H1 (cell line): Measurements from ENCODE around the gene MYMX. TPM values are rescaled to one million over a fixed set of nuclear protein-coding genes. Genes with fewer than 3 reads are reported as not detected.

Source experiments
- ATF2 ChIP-seq: IDR thresholded peaks from 2 replicates; pipeline ENCODE4 v1.6.1; 2012; ENCODE audit warnings: low read length, inconsistent platforms
- CBX8 ChIP-seq: fragments of 300-800, 300-1000 bp; sonication (generic); IDR thresholded peaks from 2 replicates; pipeline ENCODE4 v1.7.1; 2016; ENCODE audit warnings: low read depth, low read length, borderline replicate concordance
- CEBPB ChIP-seq: IDR thresholded peaks from 2 replicates; pipeline ENCODE4 v1.6.1; 2012; ENCODE audit warnings: low read depth, low read length
- CHD1 ChIP-seq: IDR thresholded peaks from 2 replicates; pipeline ENCODE4 v1.6.1; 2012; ENCODE audit warnings: low read depth, low read length, improper control_type of control experiment
- CHD2 ChIP-seq: IDR thresholded peaks from 2 replicates; pipeline ENCODE4 v1.6.1; 2012; ENCODE audit warnings: low read length, improper control_type of control experiment
- E2F6 ChIP-seq: IDR thresholded peaks from 2 replicates; pipeline ENCODE4 v1.6.1; 2012; ENCODE audit warnings: inconsistent platforms
- EGR1 ChIP-seq: IDR thresholded peaks from 2 replicates; pipeline ENCODE4 v1.6.1; 2011; ENCODE audit warnings: low read depth, low read length, borderline replicate concordance
- GTF2F1 ChIP-seq: IDR thresholded peaks from 2 replicates; pipeline ENCODE4 v1.6.1; 2012; ENCODE audit warnings: low read depth, low read length, improper control_type of control experiment, borderline replicate concordance
- HDAC2 ChIP-seq, 2 experiments: fragments of 300-600 bp in 1 of 2; sonication (generic) in 1 of 2; IDR thresholded peaks; 2 replicates each; pipeline ENCODE4 v1.6.1; 2011 to 2012; ENCODE audit warnings: low read depth in 2 of 2, low read length in 2 of 2, mild to moderate bottlenecking in 2 of 2, moderate library complexity in 2 of 2, borderline replicate concordance in 1 of 2, inconsistent platforms in 1 of 2
- KDM4A ChIP-seq: IDR thresholded peaks from one replicate; pipeline ENCODE4 v1.7.1; 2012; ENCODE audit warnings: low read depth, mild to moderate bottlenecking, moderate library complexity, low read length, inconsistent platforms; ENCODE audit not compliant: severe bottlenecking
- PHF8 ChIP-seq: fragments of 200-600 bp; sonication (generic); conservative IDR thresholded peaks from 2 replicates; pipeline ENCODE4 v1.7.1; 2012; ENCODE audit warnings: low read depth, mild to moderate bottlenecking, inconsistent platforms, low read length, moderate library complexity
- POLR2A ChIP-seq, 2 experiments: IDR thresholded peaks; 1 replicate in 1 of 2; 2 replicates in 1 of 2; pipeline ENCODE4 v1.6.1; 2011; ENCODE audit warnings: low read depth in 2 of 2, low read length in 2 of 2, mild to moderate bottlenecking in 2 of 2; ENCODE audit errors: control extremely low read depth in 1 of 2
- POLR2AphosphoS5 ChIP-seq: IDR thresholded peaks from 2 replicates; pipeline ENCODE4 v1.6.1; 2011; ENCODE audit warnings: low read depth, low read length
- RXRA ChIP-seq: IDR thresholded peaks from 2 replicates; pipeline ENCODE4 v1.6.1; 2011; ENCODE audit warnings: low read depth, mild to moderate bottlenecking, low read length, moderate library complexity; ENCODE audit not compliant: insufficient read depth
- SIN3A ChIP-seq, 2 experiments: IDR thresholded peaks in 1 of 2; conservative IDR thresholded peaks in 1 of 2; 2 replicates each; pipeline ENCODE4 v1.6.1; 2011 to 2012; ENCODE audit warnings: low read length in 2 of 2, improper control_type of control experiment in 1 of 2, low read depth in 1 of 2, mild to moderate bottlenecking in 1 of 2
- SIX5 ChIP-seq: IDR thresholded peaks from 2 replicates; pipeline ENCODE4 v1.6.1; 2011; ENCODE audit warnings: mild to moderate bottlenecking, low read depth, low read length
- SUZ12 ChIP-seq: fragments of 200-600 bp; sonication (generic); IDR thresholded peaks from 2 replicates; pipeline ENCODE4 v1.6.1; 2012; ENCODE audit warnings: mild to moderate bottlenecking, inconsistent platforms, low read length, moderate library complexity, mixed read lengths
- TCF12 ChIP-seq: IDR thresholded peaks from 2 replicates; pipeline ENCODE4 v1.6.1; 2011; ENCODE audit warnings: low read depth, mild to moderate bottlenecking, low read length
- YY1 ChIP-seq: IDR thresholded peaks from 2 replicates; pipeline ENCODE4 v1.6.1; 2011; ENCODE audit warnings: low read depth, mild to moderate bottlenecking, low read length
- polyA plus RNA-seq, 7 experiments: library from polyadenylated mRNA; depleted of rRNA in 3 of 7; stranded (reverse) in 5 of 7; unstranded in 2 of 7; fragments of >200 nt in 5 of 7; fragments of 200-250 nt in 2 of 7; gene quantifications; 1 replicate in 5 of 7; 2 replicates in 1 of 7; 4 replicates in 1 of 7; pipeline versions ENCODE4 v1.2.1 to v1.2.3, GENCODE V29; 2011 to 2013; ENCODE audit warnings: missing spikeins in 2 of 7, mixed read lengths in 2 of 7
- total RNA-seq: library from RNA; stranded (reverse); fragmentation: NEBNext Ultra II Directional; extraction: Animal tissue kit (Norgen Biotek cat#: 25700); gene quantifications from 2 replicates; pipeline ENCODE4 v1.2.1, GENCODE V29; 2021

Gene MYMX
- total and polyA plus RNA-seq, 2 of the 8 experiments (the other 6 are each of a cell fraction or from before 2014, with no cell fraction given): 4.7 to 6.9 TPM

- peak; percentile 97 for TF ChIP-seq ATF2
- TF ChIP-seq GTF2F1: peak; percentile 97
- peak; percentile 18; the same call in 1 of the 2 replicates for TF ChIP-seq SIX5
- peak; percentile 90 to 92 for TF ChIP-seq SIN3A (conservative IDR thresholded peaks at IDR 0.05 in 1 of 2, IDR thresholded peaks at IDR 0.05 in 1 of 2; ENCODE audit: low read depth in 1 of 2, low read length in 2 of 2)
- TF ChIP-seq HDAC2 (IDR thresholded peaks at IDR 0.05; ENCODE audit: borderline replicate concordance in 1 of 2, low read depth in 2 of 2, low read length in 2 of 2): no peak
- TF ChIP-seq E2F6: no peak
- peak; percentile 78 for TF ChIP-seq CHD1
- peak; percentile 100 for TF ChIP-seq POLR2AphosphoS5
- TF ChIP-seq POLR2A (IDR thresholded peaks at IDR 0.05; ENCODE audit: control extremely low read depth in 1 of 2, low read depth in 2 of 2, low read length in 2 of 2): peak; percentile 99 to 100
- peak; percentile 71 for TF ChIP-seq KDM4A
- no peak for TF ChIP-seq SUZ12
- no peak for TF ChIP-seq RXRA
- peak; percentile 63; the same call in 1 of the 2 replicates for TF ChIP-seq TCF12
- TF ChIP-seq CBX8: no peak
- peak; percentile 60; the same call in 1 of the 2 replicates for TF ChIP-seq EGR1
- TF ChIP-seq CHD2: peak; percentile 94
- TF ChIP-seq CEBPB: no peak
- no peak for TF ChIP-seq YY1
- peak; percentile 98 for TF ChIP-seq PHF8
- TF ChIP-seq, all 59 proteins: peak for 24
Measured at GRCh38 chr6:44246663-44247337, 30.1 kb downstream of the MYMX start, which contains the start of gene HSP90AB1 (continued).
